ENCODE measurements around the gene NCAPH2. TPM values are rescaled to one million over a fixed set of nuclear protein-coding genes. Genes with fewer than 3 reads are reported as not detected.

The NCAPH2 gene
- total and polyA plus RNA-seq, 2 of the 13 experiments (the other 11 are each of a cell fraction or from before 2014, with no cell fraction given) = 28.1 to 64.4 TPM

DNA sequence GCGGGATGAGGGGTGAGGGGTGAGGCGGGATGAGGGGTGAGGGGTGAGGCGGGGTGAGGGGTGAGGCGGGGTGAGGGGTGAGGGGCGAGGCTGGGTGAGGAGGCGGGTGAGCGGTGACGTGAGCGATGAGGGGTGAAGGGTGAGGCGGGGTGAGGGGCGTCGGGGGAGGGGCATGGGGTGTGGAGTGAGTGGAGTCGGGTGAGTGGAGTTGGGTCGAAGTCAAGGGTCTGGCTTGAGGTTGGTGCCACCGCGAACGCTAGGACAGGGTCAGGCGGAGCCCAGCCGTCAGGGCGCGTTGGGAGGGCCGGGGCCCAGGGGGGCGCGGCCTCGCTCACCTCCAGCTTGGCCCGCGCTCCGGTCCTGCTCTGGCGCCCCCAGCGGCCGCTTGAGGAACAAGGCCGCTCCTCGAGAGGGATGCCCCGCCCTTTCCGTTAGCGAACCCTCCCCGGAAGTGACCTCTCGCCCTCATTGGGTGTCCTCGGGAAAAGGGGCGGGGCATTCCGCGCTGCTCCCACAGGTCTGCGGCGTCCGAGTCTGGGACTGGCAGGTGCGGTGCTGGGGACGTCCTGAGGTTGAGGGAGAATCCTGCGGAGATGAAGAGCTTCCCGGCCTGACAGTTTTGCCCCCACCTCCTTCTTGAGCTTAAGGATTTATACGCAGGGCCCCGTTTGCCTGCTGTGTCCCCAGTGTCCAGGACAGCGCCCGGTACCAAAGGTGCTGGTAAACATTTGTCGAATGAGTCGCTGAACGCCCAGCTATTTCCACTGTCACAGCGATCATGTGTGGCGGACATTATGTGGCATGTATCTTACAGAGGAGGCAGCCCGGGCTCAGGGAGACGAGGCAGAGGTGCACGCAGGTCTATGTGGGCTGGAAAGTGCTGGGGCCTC lies 54.7 kb downstream of the NCAPH2 start, which contains the start of gene SYCE3 (continued):
- TF ChIP-seq, protein P1, sequence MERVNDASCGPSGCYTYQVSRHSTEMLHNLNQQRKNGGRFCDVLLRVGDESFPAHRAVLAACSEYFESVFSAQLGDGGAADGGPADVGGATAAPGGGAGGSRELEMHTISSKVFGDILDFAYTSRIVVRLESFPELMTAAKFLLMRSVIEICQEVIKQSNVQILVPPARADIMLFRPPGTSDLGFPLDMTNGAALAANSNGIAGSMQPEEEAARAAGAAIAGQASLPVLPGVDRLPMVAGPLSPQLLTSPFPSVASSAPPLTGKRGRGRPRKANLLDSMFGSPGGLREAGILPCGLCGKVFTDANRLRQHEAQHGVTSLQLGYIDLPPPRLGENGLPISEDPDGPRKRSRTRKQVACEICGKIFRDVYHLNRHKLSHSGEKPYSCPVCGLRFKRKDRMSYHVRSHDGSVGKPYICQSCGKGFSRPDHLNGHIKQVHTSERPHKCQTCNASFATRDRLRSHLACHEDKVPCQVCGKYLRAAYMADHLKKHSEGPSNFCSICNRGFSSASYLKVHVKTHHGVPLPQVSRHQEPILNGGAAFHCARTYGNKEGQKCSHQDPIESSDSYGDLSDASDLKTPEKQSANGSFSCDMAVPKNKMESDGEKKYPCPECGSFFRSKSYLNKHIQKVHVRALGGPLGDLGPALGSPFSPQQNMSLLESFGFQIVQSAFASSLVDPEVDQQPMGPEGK (CRISPR knock-in tag; IDR thresholded peaks at IDR 0.05) = peak; percentile 75
- TF ChIP-seq KLF15 (CRISPR knock-in tag; IDR thresholded peaks at IDR 0.05; ENCODE audit: borderline replicate concordance) (no peak), HNRNPLL (IDR thresholded peaks at IDR 0.05; ENCODE audit: low read depth, low read length, poor library complexity, severe bottlenecking) (peak; percentile 65), ZMYM2 (CRISPR knock-in tag; IDR thresholded peaks at IDR 0.05) (no peak), MXD4 (CRISPR knock-in tag; IDR thresholded peaks at IDR 0.05) (peak; percentile 51; the same call in 1 of the 2 replicates), MED1 (CRISPR knock-in tag; IDR thresholded peaks at IDR 0.05) (peak; percentile 49; the same call in 1 of the 2 replicates), HINFP (CRISPR knock-in tag; IDR thresholded peaks at IDR 0.05; ENCODE audit: low read depth) (peak; percentile 83; the same call in 1 of the 2 replicates), DR1 (CRISPR knock-in tag; IDR thresholded peaks at IDR 0.05) (peak; percentile 52; the same call in 1 of the 2 replicates), ZSCAN21 (CRISPR knock-in tag; IDR thresholded peaks at IDR 0.05; ENCODE audit: borderline replicate concordance) (0 out of 2 replicates have a peak, but pooled peaks have one; percentile 28), STAG1 (CRISPR knock-in tag; IDR thresholded peaks at IDR 0.05) (peak; percentile 70), ARNTL (CRISPR knock-in tag; IDR thresholded peaks at IDR 0.05) (0 out of 2 replicates have a peak, but pooled peaks have one; percentile 21), POLR2AphosphoS5 (IDR thresholded peaks at IDR 0.05; ENCODE audit: low read depth, low read length) (peak; percentile 75), NFYB (CRISPR knock-in tag; IDR thresholded peaks at IDR 0.05) (peak; percentile 83), ZZZ3 (CRISPR knock-in tag; IDR thresholded peaks at IDR 0.05; ENCODE audit: borderline replicate concordance) (peak; percentile 26; the same call in 1 of the 2 replicates), ZBTB26 (CRISPR knock-in tag; IDR thresholded peaks at IDR 0.05; ENCODE audit: borderline replicate concordance) (peak; percentile 21; the same call in 1 of the 2 replicates), SP4 (CRISPR knock-in tag; IDR thresholded peaks at IDR 0.05) (peak; percentile 95), RFXANK (CRISPR knock-in tag; IDR thresholded peaks at IDR 0.05) (0 out of 2 replicates have a peak, but pooled peaks have one; percentile 42), ZMYM4 (CRISPR knock-in tag; IDR thresholded peaks at IDR 0.05) (peak; percentile 67), SOX5 (CRISPR knock-in tag; IDR thresholded peaks at IDR 0.05; ENCODE audit: borderline replicate concordance) (peak; percentile 38; the same call in 1 of the 2 replicates), KMT2A (CRISPR knock-in tag; IDR thresholded peaks at IDR 0.05) (0 out of 2 replicates have a peak, but pooled peaks have one; percentile 22)
- TF ChIP-seq, protein P2, sequence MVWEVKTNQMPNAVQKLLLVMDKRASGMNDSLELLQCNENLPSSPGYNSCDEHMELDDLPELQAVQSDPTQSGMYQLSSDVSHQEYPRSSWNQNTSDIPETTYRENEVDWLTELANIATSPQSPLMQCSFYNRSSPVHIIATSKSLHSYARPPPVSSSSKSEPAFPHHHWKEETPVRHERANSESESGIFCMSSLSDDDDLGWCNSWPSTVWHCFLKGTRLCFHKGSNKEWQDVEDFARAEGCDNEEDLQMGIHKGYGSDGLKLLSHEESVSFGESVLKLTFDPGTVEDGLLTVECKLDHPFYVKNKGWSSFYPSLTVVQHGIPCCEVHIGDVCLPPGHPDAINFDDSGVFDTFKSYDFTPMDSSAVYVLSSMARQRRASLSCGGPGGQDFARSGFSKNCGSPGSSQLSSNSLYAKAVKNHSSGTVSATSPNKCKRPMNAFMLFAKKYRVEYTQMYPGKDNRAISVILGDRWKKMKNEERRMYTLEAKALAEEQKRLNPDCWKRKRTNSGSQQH (CRISPR knock-in tag; IDR thresholded peaks at IDR 0.05; ENCODE audit: low read depth) = peak; percentile 63; the same call in 1 of the 2 replicates
- TF ChIP-seq, protein P3, sequence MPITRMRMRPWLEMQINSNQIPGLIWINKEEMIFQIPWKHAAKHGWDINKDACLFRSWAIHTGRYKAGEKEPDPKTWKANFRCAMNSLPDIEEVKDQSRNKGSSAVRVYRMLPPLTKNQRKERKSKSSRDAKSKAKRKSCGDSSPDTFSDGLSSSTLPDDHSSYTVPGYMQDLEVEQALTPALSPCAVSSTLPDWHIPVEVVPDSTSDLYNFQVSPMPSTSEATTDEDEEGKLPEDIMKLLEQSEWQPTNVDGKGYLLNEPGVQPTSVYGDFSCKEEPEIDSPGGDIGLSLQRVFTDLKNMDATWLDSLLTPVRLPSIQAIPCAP (CRISPR knock-in tag; IDR thresholded peaks at IDR 0.05; ENCODE audit: low read depth) = 0 out of 2 replicates have a peak, but pooled peaks have one; percentile 40

Data from HepG2 (cell line).